PFSK-1 (cell line): ENCODE results near the gene ZEB1.

Experiments
- FOXP2 ChIP-seq: optimal IDR thresholded peaks from 2 replicates; pipeline ENCODE3; 2011; ENCODE audit warnings: borderline replicate concordance, control low read depth, inconsistent platforms; ENCODE audit not compliant: insufficient read depth; ENCODE audit errors: extremely low read length, extremely low read depth
- POLR2AphosphoS5 ChIP-seq: IDR thresholded peaks from 2 replicates; pipeline ENCODE4 v1.6.1; 2012; ENCODE audit warnings: low read depth, mild to moderate bottlenecking, control low read depth, low read length, moderate library complexity
- SIN3A ChIP-seq: IDR thresholded peaks from 2 replicates; pipeline ENCODE4 v1.6.1; 2012; ENCODE audit warnings: mild to moderate bottlenecking, low read length, moderate library complexity, borderline replicate concordance; ENCODE audit not compliant: insufficient read depth
- TAF1 ChIP-seq: IDR thresholded peaks from 2 replicates; pipeline ENCODE4 v1.6.1; 2012; ENCODE audit warnings: low read length, control low read depth, borderline replicate concordance; ENCODE audit not compliant: insufficient read depth
- TF ChIP-seq, protein P1 (sequence below), 2 experiments: IDR thresholded peaks; 2 replicates each; pipeline versions ENCODE4 v1.6.1 to v1.8.0; 2011 to 2012; ENCODE audit warnings: low read depth in 2 of 2, low read length in 2 of 2, control low read depth in 1 of 2, inconsistent platforms in 1 of 2, mild to moderate bottlenecking in 1 of 2, moderate library complexity in 1 of 2; ENCODE audit not compliant: insufficient read depth in 1 of 2

ZEB1 gene

DNA sequence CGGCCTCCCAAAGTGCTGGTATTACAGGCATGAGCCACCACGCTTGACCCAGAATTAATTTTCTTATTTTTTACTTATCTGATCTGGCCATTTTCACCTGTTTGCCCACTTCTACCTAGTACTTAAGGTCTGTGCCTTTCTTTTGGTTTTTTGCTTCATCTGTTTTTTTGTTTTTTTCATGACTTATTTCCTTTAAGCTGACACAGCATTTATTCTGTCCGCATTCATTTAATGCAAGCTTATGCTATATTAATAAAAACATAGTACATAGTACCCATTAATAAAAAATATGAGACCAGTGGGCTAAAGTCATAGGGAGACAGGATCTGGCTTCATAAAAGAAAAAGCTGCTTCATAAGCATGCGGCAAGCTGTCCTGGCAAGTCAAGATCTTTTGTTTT, 205.4 kb downstream of the ZEB1 start:
- TF ChIP-seq TAF1 (no peak), SIN3A (no peak), FOXP2 (no peak), POLR2AphosphoS5 (no peak)
- TF ChIP-seq, protein P1, sequence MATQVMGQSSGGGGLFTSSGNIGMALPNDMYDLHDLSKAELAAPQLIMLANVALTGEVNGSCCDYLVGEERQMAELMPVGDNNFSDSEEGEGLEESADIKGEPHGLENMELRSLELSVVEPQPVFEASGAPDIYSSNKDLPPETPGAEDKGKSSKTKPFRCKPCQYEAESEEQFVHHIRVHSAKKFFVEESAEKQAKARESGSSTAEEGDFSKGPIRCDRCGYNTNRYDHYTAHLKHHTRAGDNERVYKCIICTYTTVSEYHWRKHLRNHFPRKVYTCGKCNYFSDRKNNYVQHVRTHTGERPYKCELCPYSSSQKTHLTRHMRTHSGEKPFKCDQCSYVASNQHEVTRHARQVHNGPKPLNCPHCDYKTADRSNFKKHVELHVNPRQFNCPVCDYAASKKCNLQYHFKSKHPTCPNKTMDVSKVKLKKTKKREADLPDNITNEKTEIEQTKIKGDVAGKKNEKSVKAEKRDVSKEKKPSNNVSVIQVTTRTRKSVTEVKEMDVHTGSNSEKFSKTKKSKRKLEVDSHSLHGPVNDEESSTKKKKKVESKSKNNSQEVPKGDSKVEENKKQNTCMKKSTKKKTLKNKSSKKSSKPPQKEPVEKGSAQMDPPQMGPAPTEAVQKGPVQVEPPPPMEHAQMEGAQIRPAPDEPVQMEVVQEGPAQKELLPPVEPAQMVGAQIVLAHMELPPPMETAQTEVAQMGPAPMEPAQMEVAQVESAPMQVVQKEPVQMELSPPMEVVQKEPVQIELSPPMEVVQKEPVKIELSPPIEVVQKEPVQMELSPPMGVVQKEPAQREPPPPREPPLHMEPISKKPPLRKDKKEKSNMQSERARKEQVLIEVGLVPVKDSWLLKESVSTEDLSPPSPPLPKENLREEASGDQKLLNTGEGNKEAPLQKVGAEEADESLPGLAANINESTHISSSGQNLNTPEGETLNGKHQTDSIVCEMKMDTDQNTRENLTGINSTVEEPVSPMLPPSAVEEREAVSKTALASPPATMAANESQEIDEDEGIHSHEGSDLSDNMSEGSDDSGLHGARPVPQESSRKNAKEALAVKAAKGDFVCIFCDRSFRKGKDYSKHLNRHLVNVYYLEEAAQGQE (IDR thresholded peaks at IDR 0.05; ENCODE audit: insufficient read depth in 1 of 2, low read depth in 2 of 2, low read length in 2 of 2) = no peak

DNA sequence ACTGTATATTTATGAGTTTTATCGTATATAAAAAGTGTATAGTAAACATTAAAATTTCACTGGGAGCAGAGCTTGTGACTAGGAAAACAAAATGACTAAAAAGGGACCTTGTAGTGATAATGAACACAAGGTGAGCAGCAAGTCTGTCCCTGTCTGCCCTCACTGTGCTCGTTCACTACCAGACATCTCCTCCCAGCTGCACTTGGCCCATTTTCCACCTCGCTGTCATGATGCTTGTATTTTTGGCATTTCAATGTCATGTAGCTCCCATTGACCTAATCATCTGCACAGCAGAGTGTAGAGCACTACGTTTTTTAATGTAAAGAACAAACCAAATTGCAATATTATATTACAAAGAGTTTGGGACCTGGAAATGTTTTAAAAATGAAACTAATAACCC, 207.2 kb downstream of the ZEB1 start:
- TF ChIP-seq TAF1 (no peak), POLR2AphosphoS5 (no peak), SIN3A (no peak), FOXP2 (no peak)
- TF ChIP-seq, protein P1 (IDR thresholded peaks at IDR 0.05; ENCODE audit: insufficient read depth in 1 of 2, low read depth in 2 of 2, low read length in 2 of 2) = no peak

DNA sequence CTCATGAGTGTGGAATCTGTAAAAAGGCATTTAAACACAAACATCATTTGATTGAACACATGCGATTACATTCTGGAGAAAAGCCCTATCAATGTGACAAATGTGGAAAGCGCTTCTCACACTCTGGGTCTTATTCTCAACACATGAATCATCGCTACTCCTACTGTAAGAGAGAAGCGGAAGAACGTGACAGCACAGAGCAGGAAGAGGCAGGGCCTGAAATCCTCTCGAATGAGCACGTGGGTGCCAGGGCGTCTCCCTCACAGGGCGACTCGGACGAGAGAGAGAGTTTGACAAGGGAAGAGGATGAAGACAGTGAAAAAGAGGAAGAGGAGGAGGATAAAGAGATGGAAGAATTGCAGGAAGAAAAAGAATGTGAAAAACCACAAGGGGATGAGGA, 207.7 kb downstream of the ZEB1 start:
- TF ChIP-seq, protein P1 (IDR thresholded peaks at IDR 0.05; ENCODE audit: insufficient read depth in 1 of 2, low read depth in 2 of 2, low read length in 2 of 2) = no peak

DNA sequence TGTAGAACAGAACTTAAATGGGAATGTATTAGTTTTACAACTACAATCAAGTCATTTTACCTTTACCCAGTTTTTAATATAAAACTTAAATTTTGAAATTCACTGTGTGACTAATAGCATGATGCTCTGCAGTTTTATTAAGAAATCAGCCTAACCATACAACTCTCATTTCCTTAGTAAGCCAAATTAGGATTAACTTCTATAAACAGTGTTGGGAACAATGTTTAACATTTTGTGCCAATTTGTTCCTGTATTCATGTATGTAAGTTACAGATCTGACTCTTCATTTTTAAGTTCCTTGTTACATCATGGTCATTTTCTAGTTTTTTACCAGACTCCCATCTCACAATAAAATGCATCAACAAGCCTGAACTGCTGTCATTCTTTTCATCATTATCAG, 209.8 kb downstream of the ZEB1 start:
- TF ChIP-seq SIN3A = no peak
- TF ChIP-seq, protein P1 (IDR thresholded peaks at IDR 0.05; ENCODE audit: insufficient read depth in 1 of 2, low read depth in 2 of 2, low read length in 2 of 2) = no peak
- no peak for TF ChIP-seq POLR2AphosphoS5
- TF ChIP-seq FOXP2 = no peak
- no peak for TF ChIP-seq TAF1

DNA sequence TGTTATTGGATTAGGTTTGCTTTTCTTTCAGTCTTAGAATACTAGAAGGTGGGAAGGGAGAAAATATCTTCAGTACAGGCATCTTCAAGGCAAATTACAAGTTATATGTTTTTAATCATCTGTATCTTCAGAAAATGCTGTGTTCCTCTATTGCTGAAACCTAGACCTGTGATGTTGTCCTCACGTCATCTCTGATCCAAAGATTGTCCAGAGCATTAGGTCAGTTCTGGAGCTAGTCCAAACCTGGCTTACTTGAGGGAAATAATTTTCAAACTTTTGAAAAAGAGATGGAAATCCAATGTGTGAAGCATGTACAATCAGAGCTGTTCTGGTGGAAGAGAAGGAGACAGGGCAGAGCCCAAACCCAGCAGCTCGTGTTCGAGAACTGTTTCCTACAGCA, 217.3 kb downstream of the ZEB1 start:
- TF ChIP-seq TAF1 (no peak), POLR2AphosphoS5 (no peak), SIN3A (no peak), FOXP2 (no peak)
- TF ChIP-seq, protein P1 (IDR thresholded peaks at IDR 0.05; ENCODE audit: insufficient read depth in 1 of 2, low read depth in 2 of 2, low read length in 2 of 2) = no peak
